Measurements from ENCODE around the gene RAB11FIP4. TPM values are rescaled to one million over a fixed set of nuclear protein-coding genes. Genes with fewer than 3 reads are reported as not detected.

Gene RAB11FIP4
- total RNA-seq, 1 experiment from 2014 or later: 10.8 TPM

DNA sequence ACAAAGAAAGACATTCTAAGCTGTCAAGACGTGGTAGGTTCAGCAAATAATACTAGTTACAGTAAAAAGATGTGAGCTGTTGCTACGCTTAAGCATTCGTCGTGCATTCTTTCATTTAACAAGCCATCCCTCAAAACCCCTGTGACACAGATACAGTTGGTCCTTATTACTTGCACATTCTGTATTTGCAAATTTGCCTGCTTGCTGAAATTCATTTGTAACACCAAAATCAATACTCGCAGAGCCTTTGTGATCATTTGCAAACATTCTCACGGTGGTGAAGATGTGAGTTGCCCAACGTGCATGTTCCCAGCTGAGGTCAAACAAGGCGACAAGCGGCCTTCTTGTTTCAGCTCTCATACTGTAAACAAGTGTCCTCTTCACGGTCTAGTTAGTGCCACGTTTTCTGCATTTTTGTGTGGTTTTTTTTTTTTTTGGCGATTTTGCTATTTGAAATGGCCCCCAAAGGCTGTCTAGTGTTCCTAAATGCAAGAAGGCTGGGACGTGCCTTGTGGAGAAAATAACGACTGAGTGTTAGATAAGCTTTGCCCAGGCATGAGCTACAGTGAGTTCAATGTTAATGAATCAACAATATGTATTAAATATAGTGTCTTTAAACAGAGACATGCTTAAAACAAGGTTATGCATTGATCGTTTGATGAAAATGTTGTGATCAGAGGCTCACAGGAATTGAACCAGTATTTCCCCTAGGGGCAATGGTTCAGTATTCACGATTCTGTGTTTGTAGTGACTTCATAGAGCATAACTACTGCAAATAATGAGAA is 84.1 kb downstream of the RAB11FIP4 start:
- intact Hi-C loops (cut with micrococcal nuclease; ENCODE audit: unreplicated experiment) (no loop called here), in situ Hi-C loops (cut with HindIII; ENCODE audit: low pct_unique_long_range_greater_than_20kb, low sequenced_read_pairs) (no loop called here)
- TF ChIP-seq POLR2AphosphoS5 (IDR thresholded peaks at IDR 0.05; ENCODE audit: low read depth, low read length) (no peak), TCF7L2 (IDR thresholded peaks at IDR 0.05; ENCODE audit: low read depth, low read length) (no peak), SIN3A (IDR thresholded peaks at IDR 0.05; ENCODE audit: borderline replicate concordance, insufficient read depth, low read depth, low read length) (no peak)
- TF ChIP-seq, protein P1, sequence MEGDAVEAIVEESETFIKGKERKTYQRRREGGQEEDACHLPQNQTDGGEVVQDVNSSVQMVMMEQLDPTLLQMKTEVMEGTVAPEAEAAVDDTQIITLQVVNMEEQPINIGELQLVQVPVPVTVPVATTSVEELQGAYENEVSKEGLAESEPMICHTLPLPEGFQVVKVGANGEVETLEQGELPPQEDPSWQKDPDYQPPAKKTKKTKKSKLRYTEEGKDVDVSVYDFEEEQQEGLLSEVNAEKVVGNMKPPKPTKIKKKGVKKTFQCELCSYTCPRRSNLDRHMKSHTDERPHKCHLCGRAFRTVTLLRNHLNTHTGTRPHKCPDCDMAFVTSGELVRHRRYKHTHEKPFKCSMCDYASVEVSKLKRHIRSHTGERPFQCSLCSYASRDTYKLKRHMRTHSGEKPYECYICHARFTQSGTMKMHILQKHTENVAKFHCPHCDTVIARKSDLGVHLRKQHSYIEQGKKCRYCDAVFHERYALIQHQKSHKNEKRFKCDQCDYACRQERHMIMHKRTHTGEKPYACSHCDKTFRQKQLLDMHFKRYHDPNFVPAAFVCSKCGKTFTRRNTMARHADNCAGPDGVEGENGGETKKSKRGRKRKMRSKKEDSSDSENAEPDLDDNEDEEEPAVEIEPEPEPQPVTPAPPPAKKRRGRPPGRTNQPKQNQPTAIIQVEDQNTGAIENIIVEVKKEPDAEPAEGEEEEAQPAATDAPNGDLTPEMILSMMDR (IDR thresholded peaks at IDR 0.05): no peak
- TF ChIP-seq, protein P2, sequence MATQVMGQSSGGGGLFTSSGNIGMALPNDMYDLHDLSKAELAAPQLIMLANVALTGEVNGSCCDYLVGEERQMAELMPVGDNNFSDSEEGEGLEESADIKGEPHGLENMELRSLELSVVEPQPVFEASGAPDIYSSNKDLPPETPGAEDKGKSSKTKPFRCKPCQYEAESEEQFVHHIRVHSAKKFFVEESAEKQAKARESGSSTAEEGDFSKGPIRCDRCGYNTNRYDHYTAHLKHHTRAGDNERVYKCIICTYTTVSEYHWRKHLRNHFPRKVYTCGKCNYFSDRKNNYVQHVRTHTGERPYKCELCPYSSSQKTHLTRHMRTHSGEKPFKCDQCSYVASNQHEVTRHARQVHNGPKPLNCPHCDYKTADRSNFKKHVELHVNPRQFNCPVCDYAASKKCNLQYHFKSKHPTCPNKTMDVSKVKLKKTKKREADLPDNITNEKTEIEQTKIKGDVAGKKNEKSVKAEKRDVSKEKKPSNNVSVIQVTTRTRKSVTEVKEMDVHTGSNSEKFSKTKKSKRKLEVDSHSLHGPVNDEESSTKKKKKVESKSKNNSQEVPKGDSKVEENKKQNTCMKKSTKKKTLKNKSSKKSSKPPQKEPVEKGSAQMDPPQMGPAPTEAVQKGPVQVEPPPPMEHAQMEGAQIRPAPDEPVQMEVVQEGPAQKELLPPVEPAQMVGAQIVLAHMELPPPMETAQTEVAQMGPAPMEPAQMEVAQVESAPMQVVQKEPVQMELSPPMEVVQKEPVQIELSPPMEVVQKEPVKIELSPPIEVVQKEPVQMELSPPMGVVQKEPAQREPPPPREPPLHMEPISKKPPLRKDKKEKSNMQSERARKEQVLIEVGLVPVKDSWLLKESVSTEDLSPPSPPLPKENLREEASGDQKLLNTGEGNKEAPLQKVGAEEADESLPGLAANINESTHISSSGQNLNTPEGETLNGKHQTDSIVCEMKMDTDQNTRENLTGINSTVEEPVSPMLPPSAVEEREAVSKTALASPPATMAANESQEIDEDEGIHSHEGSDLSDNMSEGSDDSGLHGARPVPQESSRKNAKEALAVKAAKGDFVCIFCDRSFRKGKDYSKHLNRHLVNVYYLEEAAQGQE (IDR thresholded peaks at IDR 0.05; ENCODE audit: insufficient read depth in 1 of 2, low read depth in 2 of 2, low read length in 1 of 2): no peak
- ATAC-seq (no peak), DNase-seq (ENCODE audit: low read depth, low spot score) (no peak)
- ChIA-PET CTCF (interaction anchor here (0.7 to 1.0 kb wide), 2 partner anchors 52 to 82 kb away, joined by 11 to 24 read pairs; no protein-coding TSS in a partner anchor), POLR2A (no interaction called here)
- H3K9me3 ChIP-seq (ENCODE audit: control insufficient read depth, insufficient read depth, low read depth, low read length): no peaks in the 10 kb centered on the region
- no peak overlapping the region for H3K27ac ChIP-seq (ENCODE audit: low read length)
- no TSS peak for BruUV-seq (replicated peaks)
- no peak overlapping the region for H3K4me3 ChIP-seq (ENCODE audit: low read depth in 2 of 2, low read length in 2 of 2)
- H3K4me1 ChIP-seq (ENCODE audit: control insufficient read depth, insufficient read depth, low read length): no peaks in the 10 kb centered on the region
- H3K27me3 ChIP-seq (ENCODE audit: control insufficient read depth, insufficient read depth, low read length): no peaks in the 10 kb centered on the region
- no peaks in the 10 kb centered on the region for H3K36me3 ChIP-seq (ENCODE audit: control insufficient read depth, insufficient read depth, low read length)

DNA sequence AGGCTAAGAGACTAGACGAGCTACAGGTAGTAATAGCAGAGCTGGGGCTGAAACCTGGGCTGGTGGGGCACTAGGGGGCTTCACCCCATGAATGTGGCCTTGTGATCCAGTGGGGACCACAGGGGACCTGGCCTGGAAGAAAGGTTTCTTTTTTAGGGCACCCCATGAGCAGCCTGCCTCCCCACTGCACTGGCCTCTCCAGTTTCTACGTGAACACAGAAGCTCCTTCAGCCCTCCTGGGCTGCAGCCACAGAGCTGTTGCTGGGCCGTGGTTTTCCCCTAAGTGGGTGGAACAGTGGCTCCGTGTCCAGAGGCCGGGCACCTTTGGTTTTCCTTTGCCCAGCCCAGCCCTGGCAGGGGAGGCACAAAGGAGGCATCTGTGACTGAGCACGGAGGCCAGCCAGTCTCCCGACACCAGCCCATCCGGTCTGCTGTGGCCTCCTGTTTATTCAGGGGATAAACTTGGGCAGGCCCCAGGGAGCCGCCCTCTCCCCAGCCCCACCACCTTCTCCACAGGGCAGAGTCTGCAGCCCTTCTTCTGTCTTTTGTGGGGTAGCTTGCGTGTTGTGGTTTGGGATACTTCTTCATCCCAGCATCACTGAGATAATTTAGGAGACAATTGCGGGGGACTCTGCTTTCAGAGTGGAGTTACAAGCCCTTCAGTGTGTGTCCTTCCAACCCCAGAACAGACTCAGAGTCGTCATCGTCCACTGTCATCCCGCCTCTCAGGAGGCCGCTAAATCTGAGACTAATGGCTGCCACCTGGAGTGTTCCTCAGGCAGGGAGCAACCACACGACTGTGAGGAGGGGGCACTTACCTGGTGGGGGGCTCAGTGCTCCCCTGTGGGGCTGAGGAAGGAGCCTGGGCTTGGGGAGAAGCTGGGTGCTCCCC is 85.3 kb downstream of the RAB11FIP4 start:
- POLR2A ChIA-PET: no interaction called here
- intact Hi-C loops (cut with micrococcal nuclease; ENCODE audit: unreplicated experiment): no loop called here

More for the DNA sequence above, 85.3 kb downstream of the RAB11FIP4 start:
- no peak overlapping the region for H3K27ac ChIP-seq (ENCODE audit: low read length)
- H3K9me3 ChIP-seq (ENCODE audit: control insufficient read depth, insufficient read depth, low read depth, low read length): no peaks in the 10 kb centered on the region
- TF ChIP-seq, protein P1 (IDR thresholded peaks at IDR 0.05): no peak
- TF ChIP-seq POLR2AphosphoS5 (IDR thresholded peaks at IDR 0.05; ENCODE audit: low read depth, low read length): no peak
- TF ChIP-seq SIN3A (IDR thresholded peaks at IDR 0.05; ENCODE audit: borderline replicate concordance, insufficient read depth, low read depth, low read length): no peak
- TF ChIP-seq, protein P2 (IDR thresholded peaks at IDR 0.05; ENCODE audit: insufficient read depth in 1 of 2, low read depth in 2 of 2, low read length in 1 of 2): no peak
- H3K4me1 ChIP-seq (ENCODE audit: control insufficient read depth, insufficient read depth, low read length): no peaks in the 10 kb centered on the region
- peaks cover 4% of the 10 kb centered on the region; the same call in 1 of the 2 replicates for H3K27me3 ChIP-seq (ENCODE audit: control insufficient read depth, insufficient read depth, low read length)
- 0 out of 2 replicates have a peak, but pooled peaks have one; percentile 52 for ATAC-seq
- no TSS peak for BruUV-seq (replicated peaks)
- no peaks in the 10 kb centered on the region for H3K36me3 ChIP-seq (ENCODE audit: control insufficient read depth, insufficient read depth, low read length)
- CTCF ChIA-PET: no interaction called here
- in situ Hi-C loops (cut with HindIII; ENCODE audit: low pct_unique_long_range_greater_than_20kb, low sequenced_read_pairs): no loop called here
- no peak for DNase-seq (ENCODE audit: low read depth, low spot score)
- no peak overlapping the region for H3K4me3 ChIP-seq (ENCODE audit: low read depth in 2 of 2, low read length in 2 of 2)
